GM12878 (cell line): ENCODE data around the gene SIMC1. TPM values are rescaled to one million over a fixed set of nuclear protein-coding genes. Genes with fewer than 3 reads are reported as not detected.

Experiments
- CBX5 ChIP-seq: sonication (generic); IDR thresholded peaks from 2 replicates; pipeline ENCODE4 v1.6.1; 2016; ENCODE audit warnings: low read depth, moderate library complexity, mild to moderate bottlenecking, inconsistent platforms
- CHD2 ChIP-seq: IDR thresholded peaks from 2 replicates; pipeline ENCODE4 v1.6.1; 2011; ENCODE audit warnings: low read depth, low read length, improper control_type of control experiment, borderline replicate concordance
- EZH2 ChIP-seq: IDR thresholded peaks from 2 replicates; pipeline ENCODE4 v1.6.1; 2012; ENCODE audit warnings: low read depth, mild to moderate bottlenecking, control low read depth, inconsistent platforms, low read length, borderline replicate concordance; ENCODE audit not compliant: control insufficient read depth
- HDGF ChIP-seq: fragments of 450-650 bp; IDR thresholded peaks from 2 replicates; pipeline ENCODE4 v1.6.1; 2016; ENCODE audit warnings: antibody characterized with exemption
- IRF4 ChIP-seq: IDR thresholded peaks from 2 replicates; pipeline ENCODE4 v1.6.1; 2011; ENCODE audit warnings: low read depth, low read length
- KAT2A ChIP-seq: conservative IDR thresholded peaks from 2 replicates; pipeline ENCODE4 v1.6.1; 2011; ENCODE audit warnings: low read depth, low read length; ENCODE audit not compliant: control insufficient read depth
- KLF5 ChIP-seq: fragments of 450-650 bp; IDR thresholded peaks from 2 replicates; pipeline ENCODE4 v1.6.1; 2014; ENCODE audit warnings: mild to moderate bottlenecking; ENCODE audit not compliant: partially characterized antibody
- NFIC ChIP-seq: IDR thresholded peaks from 2 replicates; pipeline ENCODE4 v1.6.1; 2012; ENCODE audit warnings: low read depth, mild to moderate bottlenecking, inconsistent platforms, low read length, moderate library complexity
- NFXL1 ChIP-seq: fragments of 450-650 bp; IDR thresholded peaks from 2 replicates; pipeline ENCODE4 v1.6.1; 2017; ENCODE audit warnings: antibody characterized with exemption, mild to moderate bottlenecking, borderline replicate concordance
- NFYA ChIP-seq: IDR thresholded peaks from 2 replicates; pipeline ENCODE4 v1.6.1; 2011; ENCODE audit warnings: low read depth, mild to moderate bottlenecking, low read length, improper control_type of control experiment, borderline replicate concordance
- NR2C2 ChIP-seq: IDR thresholded peaks from 2 replicates; pipeline ENCODE4 v1.6.1; 2011; ENCODE audit warnings: borderline replicate concordance, low read depth; ENCODE audit not compliant: control insufficient read depth, insufficient read length
- RBBP5 ChIP-seq: fragments of 200-600 bp; sonication (generic); conservative IDR thresholded peaks from 2 replicates; pipeline ENCODE4 v1.6.1; 2016
- TAF1 ChIP-seq: IDR thresholded peaks from 2 replicates; pipeline ENCODE4 v1.6.1; 2011; ENCODE audit warnings: mild to moderate bottlenecking, low read depth, low read length, borderline replicate concordance
- ZNF274 ChIP-seq: IDR thresholded peaks from one replicate; pipeline ENCODE4 v1.8.0; 2011; ENCODE audit not compliant: insufficient read length, insufficient read depth
- polyA plus RNA-seq, 11 experiments: library from polyadenylated mRNA; depleted of rRNA in 4 of 11; unstranded in 6 of 11; stranded (reverse) in 5 of 11; fragments of >200 nt; fragmentation: Nextera tagmentation in 4 of 11; fragmentation: Illumina TruSeq in 1 of 11; extraction: Ambion mirVana in 4 of 11; extraction: Trizol in 1 of 11; gene quantifications; 1 replicate in 1 of 11; 2 replicates in 10 of 11; pipeline versions ENCODE4 v1.2.1 to v1.2.3, GENCODE V29; 2011 to 2016; ENCODE audit warnings: inconsistent platforms in 2 of 11, missing spikeins in 2 of 11, low read depth in 1 of 11
- total RNA-seq, 4 experiments: library from RNA; depleted of rRNA in 3 of 4; stranded (reverse); fragments of >200 nt in 3 of 4; fragmentation: Illumina TruSeq in 1 of 4; extraction: Trizol in 1 of 4; gene quantifications; 2 replicates each; pipeline versions ENCODE4 v1.2.1 to v1.2.3, GENCODE V29; 2013 to 2021
- TF ChIP-seq, protein P1 (sequence below): fragments of 450-650 bp; IDR thresholded peaks from 2 replicates; pipeline ENCODE4 v1.6.1; 2018; ENCODE audit warnings: borderline replicate concordance, mild to moderate bottlenecking; ENCODE audit not compliant: partially characterized antibody
- TF ChIP-seq, protein P2 (sequence below): IDR thresholded peaks from 2 replicates; pipeline ENCODE4 v1.6.1; 2011; ENCODE audit warnings: low read depth, low read length, improper control_type of control experiment, borderline replicate concordance
- TF ChIP-seq, protein P3 (sequence below): IDR thresholded peaks from 2 replicates; pipeline ENCODE4 v1.6.1; 2012; ENCODE audit warnings: low read depth, low read length, improper control_type of control experiment
- TF ChIP-seq, protein P4 (sequence below): fragments of 450-650 bp; IDR thresholded peaks from 2 replicates; pipeline ENCODE4 v1.6.1; 2017; ENCODE audit warnings: borderline replicate concordance
- TF ChIP-seq, protein P5 (sequence below): IDR thresholded peaks from 2 replicates; pipeline ENCODE4 v1.6.1; 2012; ENCODE audit warnings: low read depth, low read length, improper control_type of control experiment
- TF ChIP-seq, protein P6 (sequence below): IDR thresholded peaks from 2 replicates; pipeline ENCODE4 v1.6.1; 2012; ENCODE audit warnings: mild to moderate bottlenecking, low read depth, low read length

Gene SIMC1
- total and polyA plus RNA-seq, 10 of the 15 experiments (the other 5 are each of a cell fraction or from before 2014, with no cell fraction given): 3.0 to 16.5 (median 10.4) TPM

DNA sequence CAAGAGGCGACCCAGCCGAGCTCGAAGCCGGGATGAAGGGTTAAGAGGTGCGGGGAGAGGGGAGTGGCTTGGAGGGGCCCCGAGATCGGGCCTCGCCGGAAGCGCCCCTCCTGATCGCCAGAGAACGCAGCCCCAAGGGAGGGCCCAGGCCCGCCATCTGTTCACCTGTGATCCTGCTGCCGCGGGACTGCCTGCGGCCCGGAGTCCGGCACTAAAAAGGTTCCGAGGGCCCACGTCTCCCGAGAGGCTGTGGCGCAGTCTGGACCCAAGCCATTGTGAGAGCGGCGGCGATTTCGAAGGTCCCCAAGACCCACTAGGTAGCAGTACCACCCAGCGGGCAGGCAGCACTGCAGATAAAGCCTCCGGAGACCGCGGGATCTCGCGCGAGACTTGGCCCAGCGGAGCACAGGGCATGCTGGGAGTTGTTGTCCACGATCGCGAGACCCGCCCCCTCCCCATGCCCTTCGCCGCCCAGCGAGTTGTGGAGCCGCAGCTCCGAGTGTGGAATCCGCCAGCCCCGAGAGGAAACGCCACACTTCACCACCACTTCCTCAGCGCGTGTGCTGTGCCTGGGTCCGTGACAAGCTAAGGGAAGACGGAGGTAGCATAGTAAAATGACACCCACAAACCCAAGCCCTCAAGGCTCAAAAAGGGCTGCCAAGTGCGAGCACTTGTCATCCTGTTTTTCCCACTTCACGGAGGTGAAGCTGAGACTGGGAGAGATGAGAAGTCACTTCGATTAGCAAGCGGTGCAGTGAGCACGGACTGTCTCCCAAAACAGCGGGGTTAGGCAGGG, 123.4 kb downstream of the SIMC1 start, which contains the start of gene KIAA1191 (continued):
- TF ChIP-seq, protein P1, sequence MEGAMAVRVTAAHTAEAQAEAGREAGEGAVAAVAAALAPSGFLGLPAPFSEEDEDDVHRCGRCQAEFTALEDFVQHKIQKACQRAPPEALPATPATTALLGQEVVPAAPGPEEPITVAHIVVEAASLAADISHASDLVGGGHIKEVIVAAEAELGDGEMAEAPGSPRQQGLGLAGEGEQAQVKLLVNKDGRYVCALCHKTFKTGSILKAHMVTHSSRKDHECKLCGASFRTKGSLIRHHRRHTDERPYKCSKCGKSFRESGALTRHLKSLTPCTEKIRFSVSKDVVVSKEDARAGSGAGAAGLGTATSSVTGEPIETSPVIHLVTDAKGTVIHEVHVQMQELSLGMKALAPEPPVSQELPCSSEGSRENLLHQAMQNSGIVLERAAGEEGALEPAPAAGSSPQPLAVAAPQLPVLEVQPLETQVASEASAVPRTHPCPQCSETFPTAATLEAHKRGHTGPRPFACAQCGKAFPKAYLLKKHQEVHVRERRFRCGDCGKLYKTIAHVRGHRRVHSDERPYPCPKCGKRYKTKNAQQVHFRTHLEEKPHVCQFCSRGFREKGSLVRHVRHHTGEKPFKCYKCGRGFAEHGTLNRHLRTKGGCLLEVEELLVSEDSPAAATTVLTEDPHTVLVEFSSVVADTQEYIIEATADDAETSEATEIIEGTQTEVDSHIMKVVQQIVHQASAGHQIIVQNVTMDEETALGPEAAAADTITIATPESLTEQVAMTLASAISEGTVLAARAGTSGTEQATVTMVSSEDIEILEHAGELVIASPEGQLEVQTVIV: no peak
- no peak for TF ChIP-seq EZH2
- TF ChIP-seq NFXL1: no peak
- TF ChIP-seq ZNF274: no peak
- TF ChIP-seq NFYA: no peak
- TF ChIP-seq, protein P2, sequence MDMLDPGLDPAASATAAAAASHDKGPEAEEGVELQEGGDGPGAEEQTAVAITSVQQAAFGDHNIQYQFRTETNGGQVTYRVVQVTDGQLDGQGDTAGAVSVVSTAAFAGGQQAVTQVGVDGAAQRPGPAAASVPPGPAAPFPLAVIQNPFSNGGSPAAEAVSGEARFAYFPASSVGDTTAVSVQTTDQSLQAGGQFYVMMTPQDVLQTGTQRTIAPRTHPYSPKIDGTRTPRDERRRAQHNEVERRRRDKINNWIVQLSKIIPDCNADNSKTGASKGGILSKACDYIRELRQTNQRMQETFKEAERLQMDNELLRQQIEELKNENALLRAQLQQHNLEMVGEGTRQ: no peak
- TF ChIP-seq KAT2A: no peak
- no peak for TF ChIP-seq IRF4
- no peak for TF ChIP-seq NR2C2
- TF ChIP-seq TAF1: peak; percentile 71
- no peak for TF ChIP-seq RBBP5
- TF ChIP-seq, protein P3, sequence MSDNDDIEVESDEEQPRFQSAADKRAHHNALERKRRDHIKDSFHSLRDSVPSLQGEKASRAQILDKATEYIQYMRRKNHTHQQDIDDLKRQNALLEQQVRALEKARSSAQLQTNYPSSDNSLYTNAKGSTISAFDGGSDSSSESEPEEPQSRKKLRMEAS: peak; percentile 13; the same call in 1 of the 2 replicates
- TF ChIP-seq CBX5: no peak
- TF ChIP-seq KLF5: peak; percentile 65
- TF ChIP-seq, protein P4, sequence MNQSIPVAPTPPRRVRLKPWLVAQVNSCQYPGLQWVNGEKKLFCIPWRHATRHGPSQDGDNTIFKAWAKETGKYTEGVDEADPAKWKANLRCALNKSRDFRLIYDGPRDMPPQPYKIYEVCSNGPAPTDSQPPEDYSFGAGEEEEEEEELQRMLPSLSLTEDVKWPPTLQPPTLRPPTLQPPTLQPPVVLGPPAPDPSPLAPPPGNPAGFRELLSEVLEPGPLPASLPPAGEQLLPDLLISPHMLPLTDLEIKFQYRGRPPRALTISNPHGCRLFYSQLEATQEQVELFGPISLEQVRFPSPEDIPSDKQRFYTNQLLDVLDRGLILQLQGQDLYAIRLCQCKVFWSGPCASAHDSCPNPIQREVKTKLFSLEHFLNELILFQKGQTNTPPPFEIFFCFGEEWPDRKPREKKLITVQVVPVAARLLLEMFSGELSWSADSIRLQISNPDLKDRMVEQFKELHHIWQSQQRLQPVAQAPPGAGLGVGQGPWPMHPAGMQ: peak; percentile 81
- TF ChIP-seq HDGF: peak; percentile 78; the same call in 1 of the 2 replicates
- TF ChIP-seq, protein P5, sequence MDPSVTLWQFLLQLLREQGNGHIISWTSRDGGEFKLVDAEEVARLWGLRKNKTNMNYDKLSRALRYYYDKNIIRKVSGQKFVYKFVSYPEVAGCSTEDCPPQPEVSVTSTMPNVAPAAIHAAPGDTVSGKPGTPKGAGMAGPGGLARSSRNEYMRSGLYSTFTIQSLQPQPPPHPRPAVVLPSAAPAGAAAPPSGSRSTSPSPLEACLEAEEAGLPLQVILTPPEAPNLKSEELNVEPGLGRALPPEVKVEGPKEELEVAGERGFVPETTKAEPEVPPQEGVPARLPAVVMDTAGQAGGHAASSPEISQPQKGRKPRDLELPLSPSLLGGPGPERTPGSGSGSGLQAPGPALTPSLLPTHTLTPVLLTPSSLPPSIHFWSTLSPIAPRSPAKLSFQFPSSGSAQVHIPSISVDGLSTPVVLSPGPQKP: peak; percentile 40
- TF ChIP-seq, protein P6, sequence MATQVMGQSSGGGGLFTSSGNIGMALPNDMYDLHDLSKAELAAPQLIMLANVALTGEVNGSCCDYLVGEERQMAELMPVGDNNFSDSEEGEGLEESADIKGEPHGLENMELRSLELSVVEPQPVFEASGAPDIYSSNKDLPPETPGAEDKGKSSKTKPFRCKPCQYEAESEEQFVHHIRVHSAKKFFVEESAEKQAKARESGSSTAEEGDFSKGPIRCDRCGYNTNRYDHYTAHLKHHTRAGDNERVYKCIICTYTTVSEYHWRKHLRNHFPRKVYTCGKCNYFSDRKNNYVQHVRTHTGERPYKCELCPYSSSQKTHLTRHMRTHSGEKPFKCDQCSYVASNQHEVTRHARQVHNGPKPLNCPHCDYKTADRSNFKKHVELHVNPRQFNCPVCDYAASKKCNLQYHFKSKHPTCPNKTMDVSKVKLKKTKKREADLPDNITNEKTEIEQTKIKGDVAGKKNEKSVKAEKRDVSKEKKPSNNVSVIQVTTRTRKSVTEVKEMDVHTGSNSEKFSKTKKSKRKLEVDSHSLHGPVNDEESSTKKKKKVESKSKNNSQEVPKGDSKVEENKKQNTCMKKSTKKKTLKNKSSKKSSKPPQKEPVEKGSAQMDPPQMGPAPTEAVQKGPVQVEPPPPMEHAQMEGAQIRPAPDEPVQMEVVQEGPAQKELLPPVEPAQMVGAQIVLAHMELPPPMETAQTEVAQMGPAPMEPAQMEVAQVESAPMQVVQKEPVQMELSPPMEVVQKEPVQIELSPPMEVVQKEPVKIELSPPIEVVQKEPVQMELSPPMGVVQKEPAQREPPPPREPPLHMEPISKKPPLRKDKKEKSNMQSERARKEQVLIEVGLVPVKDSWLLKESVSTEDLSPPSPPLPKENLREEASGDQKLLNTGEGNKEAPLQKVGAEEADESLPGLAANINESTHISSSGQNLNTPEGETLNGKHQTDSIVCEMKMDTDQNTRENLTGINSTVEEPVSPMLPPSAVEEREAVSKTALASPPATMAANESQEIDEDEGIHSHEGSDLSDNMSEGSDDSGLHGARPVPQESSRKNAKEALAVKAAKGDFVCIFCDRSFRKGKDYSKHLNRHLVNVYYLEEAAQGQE: no peak
- peak; percentile 99 for TF ChIP-seq CHD2
- TF ChIP-seq NFIC: no peak
